Uterus (tissue), 4 donors: ENCODE data around the gene UBC. TPM values are rescaled to one million over a fixed set of nuclear protein-coding genes. Genes with fewer than 3 reads are reported as not detected.
A peak's percentile ranks its signal among the peaks of the same experiment; 100 is the strongest.

Experiments
- DNase-seq, 2 donors: peaks; one replicate each; pipeline ENCODE4 v3.0.0-alpha.2; 2019 to 2020
- H3K27ac ChIP-seq, 2 donors: fragments of 200-600 bp; sonication (generic); 1 replicate in 1 of 2; 2 replicates in 1 of 2; pipeline ENCODE4 v1.5.1; 2016 to 2018
- H3K27me3 ChIP-seq, 2 donors: fragments of 200-600 bp; sonication (generic); one replicate each; pipeline ENCODE4 v1.5.1; 2018 to 2019; ENCODE audit warnings: control low read depth in 1 of 2
- H3K36me3 ChIP-seq, 2 donors: fragments of 200-600 bp; sonication (generic); one replicate each; pipeline ENCODE4 v1.5.1; 2019; ENCODE audit warnings: control low read depth in 1 of 2
- H3K4me1 ChIP-seq, 2 donors: fragments of 200-600 bp; sonication (generic); one replicate each; pipeline ENCODE4 v1.5.1; 2018 to 2019; ENCODE audit warnings: control low read depth in 1 of 2
- H3K4me3 ChIP-seq, 2 donors: fragments of 200-600 bp; sonication (generic); 1 replicate in 1 of 2; 2 replicates in 1 of 2; pipeline ENCODE4 v1.5.1; 2018 to 2019; ENCODE audit warnings: mild to moderate bottlenecking in 1 of 2
- H3K9me3 ChIP-seq, 2 donors: fragments of 200-600 bp; sonication (generic); one replicate each; pipeline ENCODE4 v1.5.1; 2019; ENCODE audit warnings: control low read depth in 1 of 2
- POLR2A ChIP-seq, 2 donors: fragments of 450-650 bp; IDR thresholded peaks; one replicate each; pipeline ENCODE4 v1.6.1; 2016; ENCODE audit warnings: antibody characterized with exemption in 2 of 2, mild to moderate bottlenecking in 1 of 2, moderate library complexity in 1 of 2
- intact Hi-C: fragments of 100-400 bp; cut with DNase I; formaldehyde crosslinking; loops from one replicate; pipeline ENCODE4 v1.15.1; 2023; ENCODE audit warnings: low total_unique reads
- total RNA-seq, 4 donors: library from RNA; depleted of rRNA in 3 of 4; stranded (reverse); fragments of >200 nt in 3 of 4; gene quantifications; one replicate each; pipeline versions ENCODE4 v1.1.0 to v1.2.4, GENCODE V29; 2014 to 2023
- TF ChIP-seq, protein P1 (sequence below), 4 experiments: fragments of 200-600 bp in 2 of 4; fragments of 450-650 bp in 2 of 4; sonication (generic) in 2 of 4; IDR thresholded peaks; one replicate each; pipeline ENCODE4 v1.5.1; 2016 to 2019; ENCODE audit warnings: antibody characterized with exemption in 4 of 4, mild to moderate bottlenecking in 2 of 4, moderate library complexity in 1 of 4
- donor health status: DM: yes; HTN: yes; CAD: no.

Gene UBC
- total RNA-seq: 1,000 to 10,000 TPM in 2 of 4 donors, 100 to 1,000 TPM in 2; 821 to 1,719 (median 1,034) TPM

DNA sequence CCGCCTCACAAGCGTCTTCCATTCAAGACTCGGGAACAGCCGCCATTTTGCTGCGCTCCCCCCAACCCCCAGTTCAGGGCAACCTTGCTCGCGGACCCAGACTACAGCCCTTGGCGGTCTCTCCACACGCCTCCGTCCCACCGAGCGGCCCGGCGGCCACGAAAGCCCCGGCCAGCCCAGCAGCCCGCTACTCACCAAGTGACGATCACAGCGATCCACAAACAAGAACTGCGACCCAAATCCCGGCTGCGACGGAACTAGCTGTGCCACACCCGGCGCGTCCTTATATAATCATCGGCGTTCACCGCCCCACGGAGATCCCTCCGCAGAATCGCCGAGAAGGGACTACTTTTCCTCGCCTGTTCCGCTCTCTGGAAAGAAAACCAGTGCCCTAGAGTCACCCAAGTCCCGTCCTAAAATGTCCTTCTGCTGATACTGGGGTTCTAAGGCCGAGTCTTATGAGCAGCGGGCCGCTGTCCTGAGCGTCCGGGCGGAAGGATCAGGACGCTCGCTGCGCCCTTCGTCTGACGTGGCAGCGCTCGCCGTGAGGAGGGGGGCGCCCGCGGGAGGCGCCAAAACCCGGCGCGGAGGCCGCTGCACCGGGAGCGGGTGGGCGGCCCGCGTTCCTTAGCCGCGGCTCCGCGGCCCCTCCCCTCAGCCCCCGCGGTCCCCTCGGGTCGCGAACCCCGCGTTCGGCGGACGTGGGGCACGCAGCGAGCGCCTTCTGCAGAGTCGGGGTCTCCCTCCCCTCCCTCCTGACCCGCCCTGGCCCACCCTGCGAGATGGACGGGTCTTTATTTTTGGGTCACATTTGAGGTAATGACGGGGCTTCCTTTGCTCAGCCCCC lies at the start of gene UBC:
Gene UBC, minus strand, starts transcription at position 259 of the 847 bp plus-strand sequence. CDS start 879 bp downstream, outside the sequence.
- TF ChIP-seq, protein P1, sequence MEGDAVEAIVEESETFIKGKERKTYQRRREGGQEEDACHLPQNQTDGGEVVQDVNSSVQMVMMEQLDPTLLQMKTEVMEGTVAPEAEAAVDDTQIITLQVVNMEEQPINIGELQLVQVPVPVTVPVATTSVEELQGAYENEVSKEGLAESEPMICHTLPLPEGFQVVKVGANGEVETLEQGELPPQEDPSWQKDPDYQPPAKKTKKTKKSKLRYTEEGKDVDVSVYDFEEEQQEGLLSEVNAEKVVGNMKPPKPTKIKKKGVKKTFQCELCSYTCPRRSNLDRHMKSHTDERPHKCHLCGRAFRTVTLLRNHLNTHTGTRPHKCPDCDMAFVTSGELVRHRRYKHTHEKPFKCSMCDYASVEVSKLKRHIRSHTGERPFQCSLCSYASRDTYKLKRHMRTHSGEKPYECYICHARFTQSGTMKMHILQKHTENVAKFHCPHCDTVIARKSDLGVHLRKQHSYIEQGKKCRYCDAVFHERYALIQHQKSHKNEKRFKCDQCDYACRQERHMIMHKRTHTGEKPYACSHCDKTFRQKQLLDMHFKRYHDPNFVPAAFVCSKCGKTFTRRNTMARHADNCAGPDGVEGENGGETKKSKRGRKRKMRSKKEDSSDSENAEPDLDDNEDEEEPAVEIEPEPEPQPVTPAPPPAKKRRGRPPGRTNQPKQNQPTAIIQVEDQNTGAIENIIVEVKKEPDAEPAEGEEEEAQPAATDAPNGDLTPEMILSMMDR (IDR thresholded peaks at IDR 0.05): peak in 2 of 4 experiments; percentile 25 to 41
- peak; percentile 95 to 100 for TF ChIP-seq POLR2A (IDR thresholded peaks at IDR 0.05)
- H3K9me3 ChIP-seq: no peaks in the 10 kb centered on the region
- intact Hi-C loops: no loop called here
- no peaks in the 10 kb centered on the region for H3K36me3 ChIP-seq
- peak within 1 kb of the TSS; percentile 67 to 91 for H3K4me3 ChIP-seq
- DNase-seq: peak; percentile 89 to 95
- H3K4me1 ChIP-seq: peaks cover 15 to 16% of the 10 kb centered on the region in 2 donors
- peaks cover 0 to 4% of the 10 kb centered on the region in 2 donors for H3K27me3 ChIP-seq
- peak within 1 kb of the TSS; percentile 99 to 100 for H3K27ac ChIP-seq

- intact Hi-C loops: no loop called here
- no peak overlapping the region for H3K4me3 ChIP-seq
- TF ChIP-seq, protein P1 (IDR thresholded peaks at IDR 0.05): no peak
- TF ChIP-seq POLR2A (IDR thresholded peaks at IDR 0.05): no peak
- H3K36me3 ChIP-seq: no peaks in the 10 kb centered on the region
- DNase-seq: no peak
- no peaks in the 10 kb centered on the region for H3K9me3 ChIP-seq
- H3K27ac ChIP-seq: no peak overlapping the region
- no peaks in the 10 kb centered on the region for H3K27me3 ChIP-seq
- no peaks in the 10 kb centered on the region for H3K4me1 ChIP-seq
These were observed 48.8 kb upstream of the UBC start for GRCh38 chr12:124963211-124963610.

DNA sequence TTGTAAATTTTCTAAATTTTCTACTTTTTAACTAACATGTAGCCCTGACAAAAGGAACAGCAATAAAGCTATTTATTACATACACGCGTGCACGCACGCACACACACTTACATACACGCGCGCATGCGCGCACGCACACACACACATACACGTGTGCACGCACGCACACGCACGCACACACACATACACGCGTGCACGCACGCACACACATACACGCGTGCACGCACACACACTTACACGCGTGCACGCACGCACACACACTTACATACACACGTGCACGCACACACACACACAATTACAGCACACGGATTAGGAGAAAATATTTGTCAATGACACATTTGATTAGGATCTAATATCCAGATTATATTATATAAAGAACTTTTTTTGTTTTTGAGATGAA lies 46.6 kb upstream of the UBC start:
- Histone ChIP-seq H3K4me1 (no peaks in the 10 kb centered on the region), H3K27ac (no peak overlapping the region), H3K36me3 (no peaks in the 10 kb centered on the region), H3K9me3 (no peaks in the 10 kb centered on the region), H3K4me3 (no peak overlapping the region), H3K27me3 (no peaks in the 10 kb centered on the region)
- TF ChIP-seq POLR2A (IDR thresholded peaks at IDR 0.05): no peak
- TF ChIP-seq, protein P1 (IDR thresholded peaks at IDR 0.05): no peak
- DNase-seq: no peak
- intact Hi-C loops: no loop called here

DNA sequence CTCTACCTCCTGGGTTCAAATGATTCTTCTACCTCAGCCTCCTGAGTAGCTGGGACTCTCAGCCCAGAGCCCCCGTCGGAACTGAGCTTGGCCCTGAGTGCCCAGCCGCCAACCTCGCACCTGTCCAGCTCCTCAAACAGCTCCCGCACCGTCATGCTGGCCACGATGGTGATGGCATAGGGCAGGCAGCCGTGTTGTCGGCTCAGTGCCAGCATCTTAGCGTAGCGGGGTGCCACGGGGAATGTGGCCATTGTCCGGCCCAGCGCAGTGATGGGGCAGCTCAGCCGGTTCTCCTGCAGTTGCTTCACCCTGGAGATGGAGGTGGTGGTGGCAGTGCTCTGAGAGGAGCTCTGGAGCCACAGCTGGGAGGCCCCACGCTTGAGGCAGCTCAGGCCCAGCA lies 42.1 kb upstream of the UBC start:
- Histone ChIP-seq H3K4me3 (no peak overlapping the region), H3K9me3 (no peaks in the 10 kb centered on the region), H3K36me3 (no peaks in the 10 kb centered on the region), H3K4me1 (no peaks in the 10 kb centered on the region), H3K27me3 (no peaks in the 10 kb centered on the region), H3K27ac (no peak overlapping the region)
- intact Hi-C loops: no loop called here
- TF ChIP-seq POLR2A (IDR thresholded peaks at IDR 0.05): no peak
- TF ChIP-seq, protein P1 (IDR thresholded peaks at IDR 0.05): no peak
- no peak for DNase-seq

DNA sequence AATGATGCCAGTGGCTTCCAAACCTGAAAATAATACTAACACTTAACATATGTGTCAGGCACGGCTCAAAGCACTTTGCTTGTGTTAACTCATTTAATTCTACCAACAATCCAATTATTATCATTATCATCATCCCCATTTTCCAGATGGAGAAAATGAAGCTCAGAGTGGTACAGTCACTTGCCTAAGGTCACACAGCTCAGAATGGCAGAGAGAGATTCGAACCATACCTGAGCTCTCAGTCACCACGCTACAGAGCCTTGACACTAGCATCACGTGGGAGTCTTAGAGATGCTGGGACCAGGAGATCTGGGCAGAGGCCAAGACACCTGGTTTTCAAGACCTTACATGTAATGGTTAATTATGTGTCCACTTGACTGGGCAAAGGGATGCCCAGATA lies 40.3 kb upstream of the UBC start:
- Histone ChIP-seq H3K27ac (no peak overlapping the region), H3K9me3 (no peaks in the 10 kb centered on the region), H3K4me1 (no peaks in the 10 kb centered on the region), H3K4me3 (no peak overlapping the region), H3K36me3 (no peaks in the 10 kb centered on the region), H3K27me3 (no peaks in the 10 kb centered on the region)
- TF ChIP-seq POLR2A (IDR thresholded peaks at IDR 0.05): no peak
- TF ChIP-seq, protein P1 (IDR thresholded peaks at IDR 0.05): no peak
- DNase-seq: no peak
- intact Hi-C loops: no loop called here
